H9 (cell line): ENCODE results near the gene DGLUCY. TPM values are rescaled to one million over a fixed set of nuclear protein-coding genes. Genes with fewer than 3 reads are reported as not detected.

Experiments
- DNase-seq: peaks from one replicate; pipeline ENCODE4 v3.0.0-alpha.2; 2017
- H2AFZ ChIP-seq: one replicate; pipeline ENCODE4 v1.6.1; 2013; ENCODE audit warnings: mild to moderate bottlenecking, low read length, control low read depth, moderate library complexity
- H2AK5ac ChIP-seq: 2 replicates; pipeline ENCODE4 v1.6.1; 2013; ENCODE audit warnings: low read length, control low read depth, mixed read lengths; ENCODE audit not compliant: insufficient read length
- H2BK120ac ChIP-seq: one replicate; pipeline ENCODE4 v1.6.1; 2013; ENCODE audit warnings: low read depth, mild to moderate bottlenecking, low read length, control low read depth, inconsistent platforms; ENCODE audit not compliant: poor library complexity, severe bottlenecking
- H2BK12ac ChIP-seq: 2 replicates; pipeline ENCODE4 v1.6.1; 2013; ENCODE audit warnings: low read length, control low read depth, mixed read lengths, low read depth; ENCODE audit not compliant: insufficient read length
- H2BK15ac ChIP-seq: 2 replicates; pipeline ENCODE4 v1.6.1; 2013; ENCODE audit warnings: low read depth, low read length, control low read depth
- H2BK20ac ChIP-seq: one replicate; pipeline ENCODE4 v1.6.1; 2013; ENCODE audit warnings: low read depth, mild to moderate bottlenecking, low read length, control low read depth, inconsistent platforms; ENCODE audit not compliant: poor library complexity, severe bottlenecking
- H2BK5ac ChIP-seq: 2 replicates; pipeline ENCODE4 v1.6.1; 2013; ENCODE audit warnings: low read length, control low read depth, mixed read lengths; ENCODE audit not compliant: insufficient read length
- H3K14ac ChIP-seq: 2 replicates; pipeline ENCODE4 v1.6.1; 2013; ENCODE audit warnings: low read length, control low read depth; ENCODE audit not compliant: insufficient read depth
- H3K18ac ChIP-seq: 2 replicates; pipeline ENCODE4 v1.6.1; 2013; ENCODE audit warnings: low read depth, mild to moderate bottlenecking, mixed read lengths, low read length, control low read depth; ENCODE audit not compliant: insufficient read length
- H3K23ac ChIP-seq: 2 replicates; pipeline ENCODE4 v1.6.1; 2013; ENCODE audit warnings: low read length, control low read depth, mixed read lengths, low read depth; ENCODE audit not compliant: insufficient read length
- H3K23me2 ChIP-seq: 2 replicates; pipeline ENCODE4 v1.6.1; 2013; ENCODE audit warnings: low read depth, mild to moderate bottlenecking, mixed read lengths, low read length, control low read depth; ENCODE audit not compliant: insufficient read length, poor library complexity, severe bottlenecking
- H3K27ac ChIP-seq: 2 replicates; pipeline ENCODE4 v1.5.1; 2013; ENCODE audit warnings: low read length, control low read depth, mixed read lengths, low read depth; ENCODE audit not compliant: insufficient read length
- H3K27me3 ChIP-seq: 2 replicates; pipeline ENCODE4 v1.6.1; 2013; ENCODE audit warnings: low read length, control low read depth, inconsistent platforms; ENCODE audit not compliant: insufficient read depth
- H3K4ac ChIP-seq: 2 replicates; pipeline ENCODE4 v1.6.1; 2013; ENCODE audit warnings: low read depth, mild to moderate bottlenecking, control low read depth, inconsistent platforms, low read length, moderate library complexity
- H3K4me1 ChIP-seq: 2 replicates; pipeline ENCODE4 v1.6.1; 2013; ENCODE audit warnings: low read length, control low read depth, inconsistent platforms; ENCODE audit not compliant: insufficient read depth
- H3K4me2 ChIP-seq: 2 replicates; pipeline ENCODE4 v1.6.1; 2013; ENCODE audit warnings: low read length, control low read depth, mixed read lengths; ENCODE audit not compliant: insufficient read length, insufficient read depth
- H3K56ac ChIP-seq: 2 replicates; pipeline ENCODE4 v1.6.1; 2013; ENCODE audit warnings: low read depth, mild to moderate bottlenecking, mixed read lengths, low read length, control low read depth; ENCODE audit not compliant: insufficient read length
- H3K79me1 ChIP-seq: 2 replicates; pipeline ENCODE4 v1.6.1; 2013; ENCODE audit warnings: low read depth, mild to moderate bottlenecking, moderate library complexity, low read length, control low read depth, inconsistent platforms; ENCODE audit not compliant: insufficient read depth, poor library complexity, severe bottlenecking
- H3K79me2 ChIP-seq: 2 replicates; pipeline ENCODE4 v1.6.1; 2013; ENCODE audit warnings: low read length, control low read depth, inconsistent platforms; ENCODE audit not compliant: insufficient read depth
- H3K9ac ChIP-seq: 2 replicates; pipeline ENCODE4 v1.6.1; 2013; ENCODE audit warnings: low read length, control low read depth, mixed read lengths; ENCODE audit not compliant: insufficient read length; ENCODE audit errors: extremely low read depth
- H3K9me3 ChIP-seq: one replicate; pipeline ENCODE4 v1.6.1; 2013; ENCODE audit warnings: low read depth, low read length, inconsistent platforms; ENCODE audit not compliant: control insufficient read depth
- H3T11ph ChIP-seq: one replicate; pipeline ENCODE4 v1.6.1; 2013; ENCODE audit warnings: mild to moderate bottlenecking, low read length, control low read depth, inconsistent platforms
- H4K20me1 ChIP-seq: one replicate; pipeline ENCODE4 v1.6.1; 2013; ENCODE audit not compliant: control insufficient read depth, insufficient read length, insufficient read depth
- H4K5ac ChIP-seq: 2 replicates; pipeline ENCODE4 v1.6.1; 2013; ENCODE audit warnings: low read depth, mild to moderate bottlenecking, mixed read lengths, low read length, control low read depth; ENCODE audit not compliant: insufficient read length
- H4K8ac ChIP-seq: replicated peaks from 2 replicates; pipeline ENCODE4 v1.6.1; 2013; ENCODE audit warnings: low read length, control low read depth, mixed read lengths, low read depth; ENCODE audit not compliant: insufficient read length
- H4K91ac ChIP-seq: 2 replicates; pipeline ENCODE4 v1.6.1; 2013; ENCODE audit warnings: low read depth, mild to moderate bottlenecking, moderate library complexity, mixed read lengths, low read length, control low read depth; ENCODE audit not compliant: insufficient read length
- H3K27ac Mint-ChIP-seq, 3 experiments: 2 replicates in 2 of 3; 3 replicates in 1 of 3; pipeline ENCODE4 v1.8.0; 2020 to 2021; ENCODE audit warnings: mixed read lengths in 3 of 3, mild to moderate bottlenecking in 1 of 3, moderate library complexity in 1 of 3
- H3K27me3 Mint-ChIP-seq: 2 replicates; pipeline ENCODE4 v1.8.0; 2021; ENCODE audit warnings: low read depth, mild to moderate bottlenecking, moderate library complexity, mixed read lengths
- H3K36me3 Mint-ChIP-seq, 3 experiments: 2 replicates in 2 of 3; 3 replicates in 1 of 3; pipeline ENCODE4 v1.8.0; 2020 to 2021; ENCODE audit warnings: low read depth in 3 of 3, mixed read lengths in 3 of 3; ENCODE audit not compliant: insufficient read depth in 1 of 3
- H3K4me1 Mint-ChIP-seq, 2 experiments: 2 replicates each; pipeline ENCODE4 v1.8.0; 2020; ENCODE audit warnings: mixed read lengths in 2 of 2
- H3K4me3 Mint-ChIP-seq, 2 experiments: 2 replicates in 1 of 2; 3 replicates in 1 of 2; pipeline ENCODE4 v1.8.0; 2020 to 2021; ENCODE audit warnings: mild to moderate bottlenecking in 2 of 2, mixed read lengths in 2 of 2, moderate library complexity in 1 of 2
- H3K9me3 Mint-ChIP-seq, 2 experiments: 2 replicates in 1 of 2; 3 replicates in 1 of 2; pipeline ENCODE4 v1.8.0; 2020; ENCODE audit warnings: mild to moderate bottlenecking in 2 of 2, mixed read lengths in 2 of 2, moderate library complexity in 1 of 2
- CTCF ChIP-seq: fragments of 200-600 bp; sonication (generic); conservative IDR thresholded peaks from 3 replicates; pipeline ENCODE4 v1.8.0; 2021; ENCODE audit warnings: antibody characterized with exemption, mild to moderate bottlenecking
- WGBS: extraction: QIAGEN DNeasy Blood & Tissue Kit; methylation state at CpG from one replicate; pipeline ENCODE4 v1.1.7; 2013; ENCODE audit warnings: missing lambda C conversion rate, low lambda C conversion rate, mixed read lengths; ENCODE audit not compliant: insufficient read length; ENCODE audit errors: extremely low coverage; 5-methylcytosine and 5-hydroxymethylcytosine counted together
- total RNA-seq: library from RNA; stranded (reverse); gene quantifications from 2 replicates; pipeline ENCODE4 v1.2.1, GENCODE V29; 2021

The DGLUCY gene
- total RNA-seq, 1 experiment from 2014 or later, result 29.6 TPM

DNA sequence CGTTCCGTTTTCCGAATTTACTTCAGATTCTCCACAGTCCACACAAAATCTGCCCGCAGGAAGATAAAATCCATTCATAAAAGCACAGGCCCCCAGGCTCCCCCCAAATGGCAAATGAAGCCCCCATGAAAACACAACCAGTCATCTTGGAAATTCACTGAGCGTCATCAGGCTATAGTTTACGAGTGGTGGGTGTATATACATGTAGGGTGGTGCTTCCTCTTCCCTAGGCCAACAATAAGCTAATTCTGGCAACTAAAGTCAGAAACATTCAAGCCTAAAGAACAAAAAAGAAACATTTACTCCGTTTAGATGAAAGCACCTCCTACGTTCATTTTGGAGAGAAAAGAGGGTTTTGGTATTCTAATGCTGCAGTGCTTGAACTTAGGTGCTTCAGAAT lies 124.8 kb downstream of the DGLUCY start:
- Histone ChIP-seq H4K91ac (no peak overlapping the region), H3K4me1 (no peaks in the 10 kb centered on the region), H2AK5ac (no peak overlapping the region), H2BK20ac (no peak overlapping the region), H2BK15ac (no peak overlapping the region), H3K23me2 (no peaks in the 10 kb centered on the region), H3K56ac (no peak overlapping the region), H3T11ph (no peak overlapping the region), H4K8ac (no peak overlapping the region), H3K14ac (no peak overlapping the region), H3K9me3 (no peaks in the 10 kb centered on the region), H2AFZ (no peak overlapping the region), H3K27me3 (no peaks in the 10 kb centered on the region), H3K4ac (no peak overlapping the region), H4K20me1 (no peaks in the 10 kb centered on the region), H3K18ac (no peak overlapping the region), H3K27ac (no peak overlapping the region), H3K4me2 (no peak overlapping the region), H2BK5ac (no peak overlapping the region), H3K79me1 (no peaks in the 10 kb centered on the region), H2BK12ac (no peak overlapping the region), H4K5ac (no peak overlapping the region), H3K9ac (no peak overlapping the region), H3K23ac (no peak overlapping the region), H2BK120ac (no peak overlapping the region), H3K79me2 (no peaks in the 10 kb centered on the region)
- H3K36me3 Mint-ChIP-seq, result no peaks in the 10 kb centered on the region; a peak in 3 of 7 replicates
- DNase-seq, result no peak
- H3K4me1 Mint-ChIP-seq, result peaks cover 2 to 10% of the 10 kb centered on the region in 2 experiments; a peak in 1 of 4 replicates
- no peak overlapping the region for H3K4me3 Mint-ChIP-seq
- no peak for TF ChIP-seq CTCF
- H3K27me3 Mint-ChIP-seq, result peaks cover 17% of the 10 kb centered on the region
- peaks cover 0 to 3% of the 10 kb centered on the region in 2 experiments; a peak in 2 of 5 replicates for H3K9me3 Mint-ChIP-seq
- H3K27ac Mint-ChIP-seq, result no peak overlapping the region; a peak in 1 of 7 replicates
- WGBS, result no CpG with 5 or more reads among the region's 8 CpGs
